ENCODE measurements around the gene ENPP6. TPM values are rescaled to one million over a fixed set of nuclear protein-coding genes. Genes with fewer than 3 reads are reported as not detected.

The ENPP6 gene
- polyA plus RNA-seq, 1 donor = 3.2 TPM

DNA sequence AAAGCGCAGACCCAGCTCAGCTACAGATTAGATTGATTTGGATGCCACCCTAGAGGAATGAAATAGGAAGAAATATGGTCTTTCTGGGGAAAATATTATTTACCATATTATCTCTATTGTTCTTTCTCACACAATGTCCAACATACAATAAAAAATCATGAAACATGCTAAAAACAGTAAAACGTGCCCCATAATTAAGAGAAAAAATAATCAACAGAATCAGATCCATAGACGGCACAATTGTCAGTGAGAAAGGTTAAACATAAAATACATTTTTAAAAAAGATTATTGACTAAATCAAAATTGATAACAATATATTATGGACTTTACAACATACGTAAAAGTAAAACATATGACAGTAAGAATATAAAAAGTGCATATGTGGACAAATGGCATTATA is 90.9 kb downstream of the ENPP6 start:
- Histone ChIP-seq H3K36me3 (ENCODE audit: control insufficient read depth, insufficient read depth, low read length) (no peaks in the 10 kb centered on the region), H3K4me3 (ENCODE audit: low read length) (no peak overlapping the region), H3K4me1 (ENCODE audit: control insufficient read depth, insufficient read depth, low read length) (no peaks in the 10 kb centered on the region), H3K27ac (ENCODE audit: low read length) (no peak overlapping the region), H3K27me3 (ENCODE audit: control insufficient read depth, insufficient read depth, low read length) (no peaks in the 10 kb centered on the region), H3K9me3 (ENCODE audit: control insufficient read depth, low read depth, low read length) (no peaks in the 10 kb centered on the region)
- no peak for DNase-seq
- 66% methylated on average over 3 of the region's 4 CpGs for whole genome bisulfite sequencing (ENCODE audit: insufficient coverage, low lambda C conversion rate)

DNA sequence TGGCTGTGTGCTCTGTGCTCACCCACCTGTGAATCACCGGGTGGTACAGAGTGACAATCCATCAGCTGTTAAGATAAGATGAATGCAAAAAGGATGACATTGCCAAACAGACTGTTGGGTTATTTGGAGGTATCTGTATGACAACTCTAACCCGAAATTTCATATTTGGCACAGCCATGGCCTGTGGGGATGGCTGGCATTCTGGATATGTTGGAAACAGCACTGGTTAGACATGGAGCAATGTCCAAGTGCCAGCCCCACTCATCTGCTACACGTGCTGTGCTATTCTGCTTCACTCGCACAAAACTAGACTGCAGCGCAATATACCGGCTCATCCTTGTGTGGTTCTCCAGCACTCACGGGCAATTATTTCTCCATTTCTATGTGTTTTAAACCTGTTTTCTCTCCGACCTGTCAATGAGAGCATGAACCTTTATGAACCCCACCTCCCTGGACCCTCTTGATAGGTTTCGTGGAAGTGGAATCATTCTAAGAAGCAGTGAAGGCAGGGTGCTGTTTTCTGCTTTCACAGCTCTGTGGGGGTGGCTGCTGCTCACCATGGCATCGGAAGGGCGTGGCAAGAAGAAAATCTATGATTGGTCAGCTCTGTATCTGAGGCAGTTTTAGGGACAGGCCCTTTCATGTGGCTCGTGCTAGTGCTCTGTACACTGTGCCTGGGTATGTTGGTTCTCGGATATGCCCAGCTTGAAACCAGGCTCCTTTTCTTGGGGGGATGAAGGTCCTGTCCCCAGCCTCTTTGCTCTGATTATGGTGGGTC is 94.9 kb downstream of the ENPP6 start:
- Histone ChIP-seq H3K36me3 (ENCODE audit: control insufficient read depth, insufficient read depth, low read length) (no peaks in the 10 kb centered on the region), H3K27me3 (ENCODE audit: control insufficient read depth, insufficient read depth, low read length) (no peaks in the 10 kb centered on the region), H3K4me3 (ENCODE audit: low read length) (no peak overlapping the region), H3K9me3 (ENCODE audit: control insufficient read depth, low read depth, low read length) (no peaks in the 10 kb centered on the region), H3K4me1 (ENCODE audit: control insufficient read depth, insufficient read depth, low read length) (no peaks in the 10 kb centered on the region), H3K27ac (ENCODE audit: low read length) (no peak overlapping the region)
- 92% methylated on average over 4 of the region's 13 CpGs for WGBS (ENCODE audit: insufficient coverage, low lambda C conversion rate)
- no peak for DNase-seq

DNA sequence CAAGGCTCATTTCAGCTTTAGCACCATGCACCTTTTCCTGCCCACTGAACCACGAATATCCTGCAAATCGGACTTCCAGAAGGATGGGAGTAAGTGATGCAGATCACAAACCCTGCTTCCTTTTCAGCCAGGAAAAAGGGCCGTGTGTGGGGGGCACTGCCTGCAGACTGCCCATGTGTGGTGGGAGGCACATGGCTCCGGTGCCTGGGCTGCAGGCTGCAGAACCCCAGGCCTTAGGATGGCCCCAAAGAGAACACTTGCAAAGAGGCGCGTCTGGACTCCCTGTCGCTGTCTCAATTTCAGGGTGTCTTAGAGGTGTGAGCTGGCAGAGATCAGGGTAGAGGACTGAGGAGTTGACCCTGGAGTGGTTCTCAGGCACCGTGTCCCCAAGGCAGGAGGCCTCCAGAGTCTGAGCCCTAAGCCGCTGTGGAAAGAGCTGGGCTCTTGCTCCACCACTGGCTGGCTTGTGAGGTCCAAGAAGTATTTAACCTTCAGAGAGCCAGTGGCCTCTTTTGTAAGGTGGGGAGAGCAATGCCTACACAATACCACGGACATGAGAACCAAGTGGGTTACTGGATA is 97.0 kb downstream of the ENPP6 start:
- no CpG with 5 or more reads among the region's 10 CpGs for WGBS (ENCODE audit: insufficient coverage, low lambda C conversion rate)
- Histone ChIP-seq H3K9me3 (ENCODE audit: control insufficient read depth, low read depth, low read length) (no peaks in the 10 kb centered on the region), H3K36me3 (ENCODE audit: control insufficient read depth, insufficient read depth, low read length) (no peaks in the 10 kb centered on the region), H3K4me3 (ENCODE audit: low read length) (no peak overlapping the region), H3K27me3 (ENCODE audit: control insufficient read depth, insufficient read depth, low read length) (no peaks in the 10 kb centered on the region), H3K4me1 (ENCODE audit: control insufficient read depth, insufficient read depth, low read length) (no peaks in the 10 kb centered on the region), H3K27ac (ENCODE audit: low read length) (no peak overlapping the region)
- DNase-seq = no peak

DNA sequence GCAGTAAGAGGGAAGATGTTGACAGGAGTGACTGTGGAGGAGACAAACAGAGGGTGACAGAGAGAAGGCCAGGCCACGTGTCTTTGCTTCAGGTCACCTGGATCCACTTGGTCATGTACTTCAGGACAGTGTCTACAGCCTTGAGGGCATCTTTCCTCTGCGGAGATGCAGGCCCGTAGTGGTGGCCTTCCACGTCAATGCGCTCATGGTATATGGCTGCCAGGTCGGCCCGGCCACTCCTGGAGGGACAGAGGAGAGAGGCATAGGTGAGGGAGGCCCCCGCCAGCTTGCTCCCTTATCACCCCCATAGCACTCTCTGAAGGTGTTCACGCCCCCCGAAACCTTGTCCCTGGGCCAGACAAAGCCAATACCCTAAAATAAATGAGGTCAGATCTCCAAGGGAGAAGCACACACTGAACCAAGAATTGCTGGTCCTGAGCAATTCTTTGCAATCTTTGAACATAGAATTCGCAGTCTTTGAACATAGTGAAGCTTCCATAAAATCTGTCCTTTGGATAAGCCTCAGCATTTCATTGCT is 99.9 kb downstream of the ENPP6 start:
- no CpG with 5 or more reads among the region's 11 CpGs for WGBS (ENCODE audit: insufficient coverage, low lambda C conversion rate)
- H3K9me3 ChIP-seq (ENCODE audit: control insufficient read depth, low read depth, low read length) = no peaks in the 10 kb centered on the region
- H3K27ac ChIP-seq (ENCODE audit: low read length) = no peak overlapping the region
- no peak overlapping the region for H3K4me3 ChIP-seq (ENCODE audit: low read length)
- H3K36me3 ChIP-seq (ENCODE audit: control insufficient read depth, insufficient read depth, low read length) = no peaks in the 10 kb centered on the region
- DNase-seq = no peak
- H3K4me1 ChIP-seq (ENCODE audit: control insufficient read depth, insufficient read depth, low read length) = no peaks in the 10 kb centered on the region
- H3K27me3 ChIP-seq (ENCODE audit: control insufficient read depth, insufficient read depth, low read length) = no peaks in the 10 kb centered on the region

DNA sequence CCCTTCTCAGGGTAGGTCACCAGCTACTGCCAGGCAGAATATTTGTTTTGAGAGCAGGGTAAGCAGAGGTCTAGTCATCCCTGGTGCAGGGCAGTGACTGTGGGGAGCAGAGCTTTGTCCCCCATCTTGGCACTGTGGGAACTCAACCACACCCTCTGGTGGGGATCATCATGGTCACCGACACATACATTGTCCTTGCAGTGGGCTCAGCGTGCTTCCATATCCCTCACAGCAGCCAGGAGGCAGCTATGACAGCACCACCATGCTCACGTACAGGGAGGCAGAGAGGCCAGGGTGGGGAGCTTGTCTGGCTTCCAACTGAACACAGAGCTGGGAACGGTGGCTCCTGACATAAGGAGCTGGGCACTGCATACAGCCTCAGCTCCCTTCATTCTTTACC is 102.3 kb downstream of the ENPP6 start:
- H3K9me3 ChIP-seq (ENCODE audit: control insufficient read depth, low read depth, low read length) = no peaks in the 10 kb centered on the region
- H3K27ac ChIP-seq (ENCODE audit: low read length) = no peak overlapping the region
- WGBS (ENCODE audit: insufficient coverage, low lambda C conversion rate) = no CpG with 5 or more reads among the region's 4 CpGs
- H3K36me3 ChIP-seq (ENCODE audit: control insufficient read depth, insufficient read depth, low read length) = no peaks in the 10 kb centered on the region
- no peak for DNase-seq
- H3K4me1 ChIP-seq (ENCODE audit: control insufficient read depth, insufficient read depth, low read length) = no peaks in the 10 kb centered on the region
- no peaks in the 10 kb centered on the region for H3K27me3 ChIP-seq (ENCODE audit: control insufficient read depth, insufficient read depth, low read length)
- H3K4me3 ChIP-seq (ENCODE audit: low read length) = no peak overlapping the region

DNA sequence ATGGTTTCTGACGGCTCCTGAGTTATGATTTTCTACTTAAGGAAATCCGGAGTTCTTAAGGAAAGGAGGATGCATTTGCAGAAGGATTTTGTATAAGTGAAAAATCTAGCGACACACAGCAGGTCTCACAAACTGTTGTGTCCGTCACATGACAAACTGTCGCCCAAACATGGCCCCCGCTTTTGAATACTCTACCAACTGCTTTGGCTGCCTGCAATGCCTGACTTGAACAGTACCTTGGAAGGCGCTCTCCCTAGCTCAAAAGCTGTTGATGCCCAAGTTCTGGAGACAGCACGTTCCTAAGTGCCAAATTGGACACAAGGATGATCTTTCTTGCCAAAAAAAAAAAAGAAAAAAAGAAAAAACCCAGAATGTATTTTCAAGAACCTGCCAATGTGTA is 103.2 kb downstream of the ENPP6 start:
- Histone ChIP-seq H3K27me3 (ENCODE audit: control insufficient read depth, insufficient read depth, low read length) (no peaks in the 10 kb centered on the region), H3K4me1 (ENCODE audit: control insufficient read depth, insufficient read depth, low read length) (no peaks in the 10 kb centered on the region), H3K9me3 (ENCODE audit: control insufficient read depth, low read depth, low read length) (no peaks in the 10 kb centered on the region), H3K27ac (ENCODE audit: low read length) (no peak overlapping the region), H3K4me3 (ENCODE audit: low read length) (no peak overlapping the region), H3K36me3 (ENCODE audit: control insufficient read depth, insufficient read depth, low read length) (no peaks in the 10 kb centered on the region)
- WGBS (ENCODE audit: insufficient coverage, low lambda C conversion rate) = 100% methylated on average over 1 of the region's 8 CpGs
- DNase-seq = no peak

DNA sequence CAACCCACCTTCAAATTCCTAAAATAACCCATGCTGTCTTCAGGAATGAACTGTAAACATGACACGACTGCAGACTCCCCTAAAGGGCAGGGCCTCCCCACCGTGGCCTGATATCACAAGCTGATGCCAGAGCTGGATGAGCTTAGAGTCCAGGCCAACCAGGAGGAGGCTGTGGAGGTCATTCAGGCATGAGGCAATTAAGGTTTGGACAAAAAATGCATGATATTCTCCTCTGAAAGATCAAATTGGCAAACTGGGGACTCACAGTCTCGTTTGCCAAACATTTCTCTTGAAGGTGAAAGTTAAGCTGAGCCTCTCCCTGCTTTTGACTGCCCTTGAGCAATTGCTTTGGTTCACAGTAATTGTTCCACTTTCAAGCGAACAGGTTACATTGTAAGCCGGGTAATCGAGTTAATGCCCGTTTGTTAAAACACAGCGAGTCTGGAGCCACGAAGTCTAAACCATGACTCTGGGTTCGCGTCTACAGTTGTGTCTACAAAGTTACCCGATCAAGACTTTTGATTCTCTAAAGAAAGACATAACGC is 105.6 kb downstream of the ENPP6 start:
- Histone ChIP-seq H3K9me3 (ENCODE audit: control insufficient read depth, low read depth, low read length) (no peaks in the 10 kb centered on the region), H3K4me3 (ENCODE audit: low read length) (no peak overlapping the region), H3K36me3 (ENCODE audit: control insufficient read depth, insufficient read depth, low read length) (no peaks in the 10 kb centered on the region), H3K27me3 (ENCODE audit: control insufficient read depth, insufficient read depth, low read length) (no peaks in the 10 kb centered on the region), H3K4me1 (ENCODE audit: control insufficient read depth, insufficient read depth, low read length) (no peaks in the 10 kb centered on the region), H3K27ac (ENCODE audit: low read length) (no peak overlapping the region)
- 85% methylated on average over 8 of the region's 13 CpGs for WGBS (ENCODE audit: insufficient coverage, low lambda C conversion rate)
- DNase-seq = no peak

DNA sequence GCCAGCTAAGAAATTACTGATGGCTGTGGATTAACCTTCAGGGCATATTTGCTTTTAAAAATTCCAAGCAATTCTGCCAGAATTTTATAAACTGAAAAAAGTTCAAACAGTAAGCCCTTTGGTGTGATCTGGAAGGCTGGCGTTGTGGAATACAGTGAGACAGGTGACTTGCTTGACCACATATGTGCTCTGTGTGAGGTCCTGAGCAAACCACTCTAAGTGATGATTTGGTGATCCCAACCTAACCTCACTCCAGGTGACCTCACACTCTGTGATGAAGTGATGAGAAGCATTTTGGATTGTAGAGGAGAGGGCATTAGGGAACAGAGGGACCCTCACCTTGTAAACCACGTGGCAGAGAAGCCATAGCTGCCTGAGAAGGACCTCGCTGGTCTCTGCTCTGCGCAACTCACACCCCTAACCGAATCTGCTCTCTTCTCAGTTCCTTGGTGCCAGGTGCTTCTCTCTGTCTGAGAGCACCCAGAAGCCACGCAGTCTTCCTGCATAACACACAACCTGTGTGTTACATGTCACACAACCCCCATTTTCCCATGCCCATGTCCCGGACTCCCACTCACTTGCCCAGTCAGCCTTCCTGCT is 106.3 kb downstream of the ENPP6 start:
- Histone ChIP-seq H3K36me3 (ENCODE audit: control insufficient read depth, insufficient read depth, low read length) (no peaks in the 10 kb centered on the region), H3K4me1 (ENCODE audit: control insufficient read depth, insufficient read depth, low read length) (no peaks in the 10 kb centered on the region), H3K4me3 (ENCODE audit: low read length) (no peak overlapping the region), H3K9me3 (ENCODE audit: control insufficient read depth, low read depth, low read length) (no peaks in the 10 kb centered on the region), H3K27ac (ENCODE audit: low read length) (no peak overlapping the region), H3K27me3 (ENCODE audit: control insufficient read depth, insufficient read depth, low read length) (no peaks in the 10 kb centered on the region)
- no peak for DNase-seq
- WGBS (ENCODE audit: insufficient coverage, low lambda C conversion rate) = 100% methylated on average over 2 of the region's 7 CpGs

DNA sequence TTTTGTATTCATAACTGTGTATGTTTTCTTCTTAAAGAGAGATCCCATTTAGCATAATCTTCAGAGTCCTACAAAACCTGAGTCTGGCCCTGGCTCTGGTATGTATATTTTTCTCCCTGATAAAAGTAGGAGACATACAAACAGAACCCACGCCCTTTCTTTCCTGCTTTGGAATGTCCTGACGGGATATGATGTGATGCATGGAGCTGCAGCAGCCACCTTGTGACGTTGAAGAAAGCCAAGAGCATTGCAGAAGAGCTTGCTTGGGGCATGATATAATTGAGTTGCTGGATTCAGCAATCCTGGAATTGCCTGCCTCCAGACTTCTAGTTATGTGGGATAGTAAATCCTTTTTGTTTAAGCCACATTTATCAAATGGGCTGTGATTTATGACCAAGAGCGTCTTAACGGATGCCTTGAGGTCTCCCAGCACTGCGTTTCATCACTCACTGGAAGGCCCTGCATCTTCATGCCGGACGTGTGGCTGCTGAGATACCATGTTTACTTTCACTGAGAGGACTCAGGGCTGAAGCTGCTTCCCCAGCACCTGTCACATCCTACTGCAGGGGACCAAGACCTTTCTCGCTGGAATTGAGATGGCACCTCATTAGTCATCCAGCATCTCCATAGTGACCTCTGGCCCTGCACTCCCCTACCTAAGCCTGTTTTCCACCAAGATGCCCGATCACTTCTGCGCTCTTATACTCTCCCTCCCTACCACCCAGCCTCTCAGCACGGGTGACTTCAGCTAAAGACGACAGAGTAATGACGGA is 107.0 kb downstream of the ENPP6 start:
- Histone ChIP-seq H3K36me3 (ENCODE audit: control insufficient read depth, insufficient read depth, low read length) (no peaks in the 10 kb centered on the region), H3K4me1 (ENCODE audit: control insufficient read depth, insufficient read depth, low read length) (no peaks in the 10 kb centered on the region), H3K27ac (ENCODE audit: low read length) (no peak overlapping the region), H3K9me3 (ENCODE audit: control insufficient read depth, low read depth, low read length) (no peaks in the 10 kb centered on the region), H3K4me3 (ENCODE audit: low read length) (no peak overlapping the region), H3K27me3 (ENCODE audit: control insufficient read depth, insufficient read depth, low read length) (no peaks in the 10 kb centered on the region)
- DNase-seq = no peak
- no CpG with 5 or more reads among the region's 14 CpGs for WGBS (ENCODE audit: insufficient coverage, low lambda C conversion rate)

DNA sequence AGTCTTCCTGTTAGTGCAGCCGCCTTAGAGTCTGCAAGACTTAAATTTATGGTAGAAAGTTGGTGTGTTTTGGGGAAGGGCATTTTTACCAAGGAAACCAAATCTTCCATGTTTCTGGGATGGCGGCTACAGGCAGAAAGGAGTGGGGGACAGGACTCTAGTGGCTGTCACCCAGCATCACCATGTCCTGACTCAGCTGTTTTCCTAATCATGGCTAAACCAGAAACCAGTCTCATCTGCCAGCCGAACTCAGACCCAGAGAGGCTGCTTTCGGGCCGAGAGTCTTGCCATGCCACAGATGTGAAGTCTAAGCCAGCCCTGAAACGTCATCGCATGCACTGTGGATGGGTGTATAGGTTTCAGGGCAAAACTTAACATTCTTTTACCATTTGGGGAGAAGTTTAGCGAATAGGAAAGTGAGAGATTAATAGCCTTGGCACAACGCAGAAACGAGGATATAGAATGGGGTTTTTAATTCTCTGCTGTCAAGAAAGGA is 109.6 kb downstream of the ENPP6 start:
- H3K4me3 ChIP-seq (ENCODE audit: low read length) = no peak overlapping the region
- WGBS (ENCODE audit: insufficient coverage, low lambda C conversion rate) = 95% methylated on average over 3 of the region's 10 CpGs
- H3K27me3 ChIP-seq (ENCODE audit: control insufficient read depth, insufficient read depth, low read length) = no peaks in the 10 kb centered on the region

More for the DNA sequence above, 109.6 kb downstream of the ENPP6 start:
- Histone ChIP-seq H3K27ac (ENCODE audit: low read length) (no peak overlapping the region), H3K4me1 (ENCODE audit: control insufficient read depth, insufficient read depth, low read length) (no peaks in the 10 kb centered on the region), H3K9me3 (ENCODE audit: control insufficient read depth, low read depth, low read length) (no peaks in the 10 kb centered on the region), H3K36me3 (ENCODE audit: control insufficient read depth, insufficient read depth, low read length) (no peaks in the 10 kb centered on the region)
- no peak for DNase-seq

Measured in large intestine (tissue), 3 donors.